ENCODE measurements around the gene ZFPL1. TPM values are rescaled to one million over a fixed set of nuclear protein-coding genes. Genes with fewer than 3 reads are reported as not detected.

The ZFPL1 gene
- total and polyA plus RNA-seq, 10 of the 15 experiments (the other 5 are each of a cell fraction or from before 2014, with no cell fraction given): 2.2 to 37.8 (median 27.0) TPM

- no peak for TF ChIP-seq EZH2 (IDR thresholded peaks at IDR 0.05; ENCODE audit: borderline replicate concordance, control insufficient read depth, low read depth, low read length)
- no peak; the same call in 1 of the 2 replicates for TF ChIP-seq MLLT1 (IDR thresholded peaks at IDR 0.05)
- TF ChIP-seq MAX (IDR thresholded peaks at IDR 0.05; ENCODE audit: low read depth, low read length): peak; percentile 22
- no peak for TF ChIP-seq CTCF (IDR thresholded peaks at IDR 0.05 in 2 of 3, conservative IDR thresholded peaks at IDR 0.05 in 1 of 3; ENCODE audit: control insufficient read depth in 2 of 3, extremely low read depth in 1 of 3, insufficient read depth in 1 of 3, low read depth in 3 of 3, low read length in 3 of 3)
- peak; percentile 92 for TF ChIP-seq SMAD5 (IDR thresholded peaks at IDR 0.05; ENCODE audit: low read depth)
- TF ChIP-seq PAX8 (IDR thresholded peaks at IDR 0.05): no peak
Observed at GRCh38 chr11:65121865-65122696, 38.1 kb downstream of the ZFPL1 start, which contains the start of the genes FAU and MRPL49 (continued).

Measured in GM12878 (cell line).